GM18858 (cell line): Measurements from ENCODE around the gene NUDT15.
"Not testable (repeated sequence)": the region's sequence is repeated elsewhere in the genome, so short reads cannot be mapped to it uniquely, and the experiment has no call there.

Source experiments
- ATAC-seq: cut with Tn5 transposase; IDR thresholded peaks from one replicate; pipeline ENCODE4 v1.9.1; 2021; ENCODE audit not compliant: unreplicated experiment

The NUDT15 gene

GRCh38 chr13:48040896-48041295 lies 3.4 kb downstream of the NUDT15 start:
- ATAC-seq = no peak

- no peak for ATAC-seq
Measured at GRCh38 chr13:48042894-48043293, 5.4 kb downstream of the NUDT15 start.

GRCh38 chr13:48043789-48044503 lies 6.4 kb downstream of the NUDT15 start:
- peak; percentile 45 for ATAC-seq

- no peak for ATAC-seq
Measured at GRCh38 chr13:48050550-48050949, 13.0 kb downstream of the NUDT15 start.

- ATAC-seq = no peak
Measured at GRCh38 chr13:48054601-48055000, 17.1 kb downstream of the NUDT15 start.

GRCh38 chr13:48055712-48056111 lies 18.2 kb downstream of the NUDT15 start:
- no peak for ATAC-seq

- not testable (repeated sequence) for ATAC-seq
Measured at GRCh38 chr13:48058536-48058935, 21.0 kb downstream of the NUDT15 start.

GRCh38 chr13:48059951-48060350 lies 22.4 kb downstream of the NUDT15 start:
- not testable (repeated sequence) for ATAC-seq

- peak; percentile 54 for ATAC-seq
Measured at GRCh38 chr13:48066310-48066989, 28.9 kb downstream of the NUDT15 start.

- ATAC-seq = no peak
Measured at GRCh38 chr13:48068036-48068435, 30.5 kb downstream of the NUDT15 start.

GRCh38 chr13:48068952-48069351 lies 31.4 kb downstream of the NUDT15 start:
- ATAC-seq = no peak

GRCh38 chr13:48069573-48069972 lies 32.0 kb downstream of the NUDT15 start:
- no peak for ATAC-seq

- ATAC-seq = no peak
Measured at GRCh38 chr13:48070942-48071341, 33.4 kb downstream of the NUDT15 start.

- no peak for ATAC-seq
Measured at GRCh38 chr13:48072304-48072703, 34.8 kb downstream of the NUDT15 start.

- ATAC-seq = no peak
Measured at GRCh38 chr13:48072787-48073186, 35.3 kb downstream of the NUDT15 start.

- ATAC-seq = no peak
Measured at GRCh38 chr13:48074006-48074405, 36.5 kb downstream of the NUDT15 start.

- ATAC-seq = peak; percentile 97
Measured at GRCh38 chr13:48078251-48078656, 40.7 kb downstream of the NUDT15 start.

- ATAC-seq = no peak
Measured at GRCh38 chr13:48081739-48082138, 44.2 kb downstream of the NUDT15 start.

- ATAC-seq = no peak
Measured at GRCh38 chr13:48086272-48086671, 48.7 kb downstream of the NUDT15 start.

GRCh38 chr13:48093588-48093987 lies 56.1 kb downstream of the NUDT15 start:
- ATAC-seq = no peak

GRCh38 chr13:48094404-48094780 lies 56.9 kb downstream of the NUDT15 start:
- ATAC-seq = no peak

GRCh38 chr13:48094781-48095502 lies 57.4 kb downstream of the NUDT15 start, which contains the start of gene MED4:
MED4 (minus strand) TSS chr13:48095104; CDS start chr13:48095078, 26 bp downstream.
- peak; percentile 87 for ATAC-seq
